Inferior parietal cortex (tissue), 1 donor: ENCODE measurements around the gene STARD9.
"Not testable (repeated sequence)": the region's sequence is repeated elsewhere in the genome, so short reads cannot be mapped to it uniquely, and the experiment has no call there.

Source experiments
- DNase-seq: peaks from one replicate; pipeline ENCODE4 v3.0.0-alpha.2; 2016; ENCODE audit errors: extremely low spot score

STARD9 gene

GRCh38 chr15:42575188-42576039 is at the start of gene STARD9:
TSS of gene STARD9 (plus strand) at chr15:42575606. CDS start at chr15:42575716, 110 bp downstream.
- peak; percentile 95 for DNase-seq

GRCh38 chr15:42528970-42529369 is 46.4 kb upstream of the STARD9 start:
- no peak for DNase-seq

GRCh38 chr15:42533246-42533645 is 42.2 kb upstream of the STARD9 start:
- DNase-seq, result no peak

GRCh38 chr15:42544853-42545629 is 30.4 kb upstream of the STARD9 start:
- DNase-seq, result no peak

- DNase-seq, result peak; percentile 29
These were observed 27.5 kb upstream of the STARD9 start for GRCh38 chr15:42547918-42548248.

GRCh38 chr15:42548249-42549031 is 27.0 kb upstream of the STARD9 start, which contains the start of the genes HAUS2 and LRRC57:
TSS of gene HAUS2 (plus strand) at chr15:42548838. CDS start at chr15:42548873, 35 bp downstream.
TSS of gene LRRC57 (minus strand) at chr15:42548793. CDS start at chr15:42548434, 359 bp downstream.
- peak; percentile 85 for DNase-seq

GRCh38 chr15:42549032-42549491 is 26.3 kb upstream of the STARD9 start:
- no peak for DNase-seq

- DNase-seq, result no peak
These were observed 25.5 kb upstream of the STARD9 start for GRCh38 chr15:42549741-42550392.

- DNase-seq, result no peak
These were observed 21.9 kb upstream of the STARD9 start for GRCh38 chr15:42553554-42553953.

GRCh38 chr15:42556550-42557207 is 18.7 kb upstream of the STARD9 start:
- not testable (repeated sequence) for DNase-seq

- DNase-seq, result no peak
These were observed 16.7 kb upstream of the STARD9 start for GRCh38 chr15:42558739-42559138.

- DNase-seq, result no peak
These were observed 711 bp downstream of the STARD9 start for GRCh38 chr15:42576040-42576594.

GRCh38 chr15:42576776-42577175 is 1.4 kb downstream of the STARD9 start:
- no peak for DNase-seq

GRCh38 chr15:42577514-42578031 is 2.2 kb downstream of the STARD9 start:
- DNase-seq, result no peak

GRCh38 chr15:42578984-42579537 is 3.7 kb downstream of the STARD9 start:
- DNase-seq, result no peak

GRCh38 chr15:42581272-42581730 is 5.9 kb downstream of the STARD9 start:
- peak; percentile 81 for DNase-seq

GRCh38 chr15:42582569-42583375 is 7.4 kb downstream of the STARD9 start:
- DNase-seq, result peak; percentile 60

- peak; percentile 70 for DNase-seq
These were observed 8.8 kb downstream of the STARD9 start for GRCh38 chr15:42584031-42584765.
